ENCODE data around the gene GBP1. TPM values are rescaled to one million over a fixed set of nuclear protein-coding genes. Genes with fewer than 3 reads are reported as not detected.

The GBP1 gene, protein sequence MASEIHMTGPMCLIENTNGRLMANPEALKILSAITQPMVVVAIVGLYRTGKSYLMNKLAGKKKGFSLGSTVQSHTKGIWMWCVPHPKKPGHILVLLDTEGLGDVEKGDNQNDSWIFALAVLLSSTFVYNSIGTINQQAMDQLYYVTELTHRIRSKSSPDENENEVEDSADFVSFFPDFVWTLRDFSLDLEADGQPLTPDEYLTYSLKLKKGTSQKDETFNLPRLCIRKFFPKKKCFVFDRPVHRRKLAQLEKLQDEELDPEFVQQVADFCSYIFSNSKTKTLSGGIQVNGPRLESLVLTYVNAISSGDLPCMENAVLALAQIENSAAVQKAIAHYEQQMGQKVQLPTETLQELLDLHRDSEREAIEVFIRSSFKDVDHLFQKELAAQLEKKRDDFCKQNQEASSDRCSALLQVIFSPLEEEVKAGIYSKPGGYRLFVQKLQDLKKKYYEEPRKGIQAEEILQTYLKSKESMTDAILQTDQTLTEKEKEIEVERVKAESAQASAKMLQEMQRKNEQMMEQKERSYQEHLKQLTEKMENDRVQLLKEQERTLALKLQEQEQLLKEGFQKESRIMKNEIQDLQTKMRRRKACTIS
- total RNA-seq: 10 to 100 TPM in 1 of 2 donors, 1 to 10 TPM in 1; 9.1 to 13.9 TPM

DNA sequence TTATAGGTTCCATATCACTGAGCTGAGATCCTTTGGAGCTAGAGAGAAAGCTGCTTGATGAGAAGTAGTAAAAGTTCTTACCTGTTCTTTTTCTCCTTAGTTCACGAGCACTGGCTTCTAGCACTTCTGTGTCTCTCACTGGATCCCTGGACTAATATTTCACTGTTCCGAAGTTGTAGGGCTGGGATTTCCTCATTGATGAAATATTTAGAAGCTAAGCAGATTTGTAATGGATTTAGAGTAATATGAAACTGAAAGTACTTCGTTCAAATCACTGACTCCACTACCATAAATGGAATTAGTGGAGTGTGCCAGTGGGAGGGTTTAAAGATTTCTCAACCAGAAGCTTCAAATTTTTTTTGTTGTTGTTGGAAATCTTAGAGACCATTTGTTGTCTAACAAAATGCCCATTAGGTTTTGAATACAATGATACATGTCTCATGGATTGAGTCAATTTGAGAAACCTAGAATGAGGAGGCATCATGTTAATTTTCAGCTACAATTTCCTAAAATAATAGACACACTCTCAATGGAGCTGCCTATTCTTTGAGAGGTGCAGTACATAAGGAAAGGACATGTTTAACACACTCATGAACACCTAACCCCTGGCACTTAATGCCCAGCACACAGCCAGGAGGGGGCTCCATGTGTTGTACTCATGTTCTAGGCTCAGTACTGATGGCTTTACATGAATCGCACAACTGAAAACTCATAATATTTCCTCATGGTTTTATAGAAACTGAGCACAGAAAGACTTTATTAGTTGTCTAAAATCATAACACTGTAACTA lies at the start of gene GBP1:
GBP1 (minus strand) TSS at position 130 of the 790 bp plus-strand sequence. CDS start 1,974 bp downstream, outside the sequence.
- peak within 1 kb of the TSS; percentile 23 to 34 for H3K4me3 ChIP-seq
- peak; percentile 26 for TF ChIP-seq POLR2A (IDR thresholded peaks at IDR 0.05)
- TF ChIP-seq POLR2AphosphoS5 (IDR thresholded peaks at IDR 0.05): peak; percentile 70
- TF ChIP-seq, protein P1, sequence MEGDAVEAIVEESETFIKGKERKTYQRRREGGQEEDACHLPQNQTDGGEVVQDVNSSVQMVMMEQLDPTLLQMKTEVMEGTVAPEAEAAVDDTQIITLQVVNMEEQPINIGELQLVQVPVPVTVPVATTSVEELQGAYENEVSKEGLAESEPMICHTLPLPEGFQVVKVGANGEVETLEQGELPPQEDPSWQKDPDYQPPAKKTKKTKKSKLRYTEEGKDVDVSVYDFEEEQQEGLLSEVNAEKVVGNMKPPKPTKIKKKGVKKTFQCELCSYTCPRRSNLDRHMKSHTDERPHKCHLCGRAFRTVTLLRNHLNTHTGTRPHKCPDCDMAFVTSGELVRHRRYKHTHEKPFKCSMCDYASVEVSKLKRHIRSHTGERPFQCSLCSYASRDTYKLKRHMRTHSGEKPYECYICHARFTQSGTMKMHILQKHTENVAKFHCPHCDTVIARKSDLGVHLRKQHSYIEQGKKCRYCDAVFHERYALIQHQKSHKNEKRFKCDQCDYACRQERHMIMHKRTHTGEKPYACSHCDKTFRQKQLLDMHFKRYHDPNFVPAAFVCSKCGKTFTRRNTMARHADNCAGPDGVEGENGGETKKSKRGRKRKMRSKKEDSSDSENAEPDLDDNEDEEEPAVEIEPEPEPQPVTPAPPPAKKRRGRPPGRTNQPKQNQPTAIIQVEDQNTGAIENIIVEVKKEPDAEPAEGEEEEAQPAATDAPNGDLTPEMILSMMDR (IDR thresholded peaks at IDR 0.05): no peak
- H3K27ac ChIP-seq: peak within 1 kb of the TSS; percentile 84 to 86
- no peaks in the 10 kb centered on the region for H3K9me3 ChIP-seq
- DNase-seq (ENCODE audit: low spot score): peak; percentile 38
- no peaks in the 10 kb centered on the region for H3K4me1 ChIP-seq (replicated peaks)
- intact Hi-C loops (cut with DNase I): no loop called here
- H3K27me3 ChIP-seq (replicated peaks; ENCODE audit: insufficient read depth): no peaks in the 10 kb centered on the region
- H3K36me3 ChIP-seq: no peaks in the 10 kb centered on the region
- 15% methylated on average over 4 of the region's 4 CpGs for WGBS

DNA sequence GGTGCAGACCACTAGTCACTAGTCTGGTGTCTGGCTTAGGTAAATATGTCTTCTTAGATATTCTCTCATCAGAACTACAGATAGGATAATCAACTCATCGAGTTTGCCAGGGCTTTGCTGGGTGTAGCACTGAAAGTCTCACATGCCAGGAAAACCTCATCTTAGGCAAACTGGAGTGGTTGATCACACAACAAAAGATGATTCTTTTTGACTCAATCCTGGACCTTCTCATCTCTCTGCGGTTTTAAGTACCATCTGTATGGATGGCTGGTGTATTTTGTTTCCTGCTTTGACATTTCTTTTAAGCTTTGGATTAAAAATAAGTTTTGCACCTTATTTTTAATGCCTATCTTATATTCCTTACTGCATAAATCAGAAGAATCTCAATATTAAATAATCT lies 49.7 kb upstream of the GBP1 start:
- H3K9me3 ChIP-seq: no peaks in the 10 kb centered on the region
- no peak for TF ChIP-seq POLR2A (IDR thresholded peaks at IDR 0.05)
- TF ChIP-seq, protein P1 (IDR thresholded peaks at IDR 0.05): no peak
- TF ChIP-seq POLR2AphosphoS5 (IDR thresholded peaks at IDR 0.05): no peak
- intact Hi-C loops (cut with DNase I): no loop called here
- no peaks in the 10 kb centered on the region for H3K4me1 ChIP-seq (replicated peaks)
- 96% methylated on average over 2 of the region's 2 CpGs for WGBS
- H3K4me3 ChIP-seq: no peak overlapping the region
- H3K36me3 ChIP-seq: peaks cover 4 to 5% of the 10 kb centered on the region in 2 donors
- H3K27ac ChIP-seq: no peak overlapping the region
- H3K27me3 ChIP-seq (replicated peaks; ENCODE audit: insufficient read depth): no peaks in the 10 kb centered on the region
- DNase-seq (ENCODE audit: low spot score): no peak

DNA sequence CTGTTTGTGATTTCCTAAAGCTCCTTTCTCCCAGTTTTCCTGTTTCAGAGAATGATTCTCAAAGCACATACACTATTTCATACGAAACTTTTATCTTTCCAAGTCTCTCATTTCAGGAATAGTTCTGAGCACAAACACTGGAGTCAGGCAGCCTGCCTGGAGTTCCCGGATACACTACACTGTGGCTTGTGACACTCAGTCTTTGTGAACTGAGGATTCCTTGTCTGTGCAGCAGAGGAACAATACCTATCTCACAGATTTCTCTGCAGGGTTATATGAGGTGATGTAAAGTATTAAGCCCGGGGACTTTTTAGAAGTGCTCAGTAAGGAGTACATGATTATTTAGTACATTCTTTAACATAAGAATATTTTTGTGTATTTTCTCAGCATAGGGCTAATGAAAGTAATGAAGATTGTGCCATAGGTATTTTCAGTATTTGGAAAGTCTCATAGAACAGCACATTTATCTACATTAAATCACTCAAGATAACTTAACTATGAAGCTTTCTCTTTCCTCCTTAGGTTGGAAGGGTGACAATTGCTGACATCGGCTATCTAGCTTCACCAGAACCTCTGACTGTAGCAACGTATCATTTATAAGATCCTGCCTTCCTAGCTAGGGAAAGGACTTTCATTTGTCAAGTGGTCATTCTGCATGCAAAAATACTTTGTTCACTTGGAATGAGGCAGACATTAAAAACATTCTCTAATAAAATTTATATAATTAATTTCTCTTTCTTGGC lies 48.0 kb upstream of the GBP1 start:
- no peak overlapping the region for H3K27ac ChIP-seq
- intact Hi-C loops (cut with DNase I): no loop called here
- H3K36me3 ChIP-seq: peaks cover 0 to 4% of the 10 kb centered on the region in 2 donors
- H3K27me3 ChIP-seq (replicated peaks; ENCODE audit: insufficient read depth): no peaks in the 10 kb centered on the region
- no peaks in the 10 kb centered on the region for H3K9me3 ChIP-seq
- H3K4me1 ChIP-seq (replicated peaks): no peaks in the 10 kb centered on the region
- no peak for DNase-seq (ENCODE audit: low spot score)
- no peak for TF ChIP-seq POLR2AphosphoS5 (IDR thresholded peaks at IDR 0.05)
- TF ChIP-seq, protein P1 (IDR thresholded peaks at IDR 0.05): no peak
- TF ChIP-seq POLR2A (IDR thresholded peaks at IDR 0.05): no peak
- 70% methylated on average over 5 of the region's 5 CpGs for WGBS
- H3K4me3 ChIP-seq: no peak overlapping the region

DNA sequence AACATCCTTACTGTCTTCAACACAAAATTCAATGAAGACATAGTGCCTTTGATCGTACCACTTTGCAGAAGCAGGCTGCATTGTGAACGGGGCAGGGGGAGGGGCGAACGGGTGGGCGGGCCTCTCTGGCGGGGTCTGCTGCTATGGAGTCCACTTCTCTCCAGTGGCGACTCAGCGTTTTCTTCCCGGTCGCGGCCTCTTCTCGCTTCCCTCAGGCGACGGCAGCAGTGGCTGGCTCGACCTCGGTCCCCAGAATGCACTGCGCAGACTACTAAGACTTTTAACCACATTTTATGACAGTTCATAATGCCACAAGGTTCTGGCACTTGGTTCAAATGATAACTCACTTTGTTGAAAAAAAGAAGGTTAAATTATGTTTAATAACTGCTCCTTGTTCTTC lies 39.7 kb upstream of the GBP1 start:
- WGBS: 94% methylated on average over 17 of the region's 17 CpGs
- Histone ChIP-seq H3K27me3 (replicated peaks; ENCODE audit: insufficient read depth) (no peaks in the 10 kb centered on the region), H3K27ac (no peak overlapping the region), H3K4me3 (no peak overlapping the region), H3K9me3 (no peaks in the 10 kb centered on the region), H3K4me1 (replicated peaks) (no peaks in the 10 kb centered on the region), H3K36me3 (no peaks in the 10 kb centered on the region)
- TF ChIP-seq, protein P1 (IDR thresholded peaks at IDR 0.05): no peak
- no peak for TF ChIP-seq POLR2AphosphoS5 (IDR thresholded peaks at IDR 0.05)
- TF ChIP-seq POLR2A (IDR thresholded peaks at IDR 0.05): no peak
- intact Hi-C loops (cut with DNase I): no loop called here
- no peak for DNase-seq (ENCODE audit: low spot score)
